ENCODE data around the gene ATP10B. TPM values are rescaled to one million over a fixed set of nuclear protein-coding genes. Genes with fewer than 3 reads are reported as not detected.

Gene ATP10B
- total RNA-seq, 1 donor, result not detected

- TF ChIP-seq CTCF (IDR thresholded peaks at IDR 0.05; ENCODE audit: insufficient read depth, low read depth, low read length), result no peak
Observed at GRCh38 chr5:160525471-160526261, 326.3 kb downstream of the ATP10B start.

GRCh38 chr5:160524827-160525226 lies 327.2 kb downstream of the ATP10B start:
- no peak for DNase-seq (ENCODE audit: low read depth)

More at GRCh38 chr5:160525471-160526261, 326.3 kb downstream of the ATP10B start:
- H3K4me3 ChIP-seq (ENCODE audit: low read depth, low read length), result no peak overlapping the region
- no peak for DNase-seq (ENCODE audit: low read depth)

GRCh38 chr5:160523502-160524163 lies 328.4 kb downstream of the ATP10B start:
- H3K4me3 ChIP-seq (ENCODE audit: low read depth, low read length), result no peak overlapping the region
- no peak for DNase-seq (ENCODE audit: low read depth)
- no peak for TF ChIP-seq CTCF (IDR thresholded peaks at IDR 0.05; ENCODE audit: insufficient read depth, low read depth, low read length)

More at GRCh38 chr5:160524827-160525226, 327.2 kb downstream of the ATP10B start:
- no peak for TF ChIP-seq CTCF (IDR thresholded peaks at IDR 0.05; ENCODE audit: insufficient read depth, low read depth, low read length)
- no peak overlapping the region for H3K4me3 ChIP-seq (ENCODE audit: low read depth, low read length)

GRCh38 chr5:160521392-160521663 lies 330.7 kb downstream of the ATP10B start:
- no peak for DNase-seq (ENCODE audit: low read depth)
- no peak overlapping the region for H3K4me3 ChIP-seq (ENCODE audit: low read depth, low read length)
- TF ChIP-seq CTCF (IDR thresholded peaks at IDR 0.05; ENCODE audit: insufficient read depth, low read depth, low read length), result no peak

GRCh38 chr5:160520609-160521391 lies 331.2 kb downstream of the ATP10B start:
- peak; percentile 8 for DNase-seq (ENCODE audit: low read depth)
- TF ChIP-seq CTCF (IDR thresholded peaks at IDR 0.05; ENCODE audit: insufficient read depth, low read depth, low read length), result no peak
- no peak overlapping the region for H3K4me3 ChIP-seq (ENCODE audit: low read depth, low read length)

GRCh38 chr5:160516696-160517530 lies 335.1 kb downstream of the ATP10B start:
- DNase-seq (ENCODE audit: low read depth), result no peak
- TF ChIP-seq CTCF (IDR thresholded peaks at IDR 0.05; ENCODE audit: insufficient read depth, low read depth, low read length), result no peak
- H3K4me3 ChIP-seq (ENCODE audit: low read depth, low read length), result no peak overlapping the region
